AG10803 (cell line): ENCODE results near the gene MARCHF11.

Experiments
- DNase-seq: peaks from one replicate; pipeline ENCODE4 v3.0.0; 2010; ENCODE audit warnings: low read depth
- H3K4me3 ChIP-seq: 2 replicates; pipeline ENCODE4 v1.5.1; 2011; ENCODE audit warnings: mild to moderate bottlenecking, low read length, control low read depth
- TF ChIP-seq, protein P1 (sequence below): conservative IDR thresholded peaks from 2 replicates; pipeline ENCODE4 v1.5.1; 2011; ENCODE audit warnings: mild to moderate bottlenecking, low read length, control low read depth, inconsistent platforms

MARCHF11 gene

DNA sequence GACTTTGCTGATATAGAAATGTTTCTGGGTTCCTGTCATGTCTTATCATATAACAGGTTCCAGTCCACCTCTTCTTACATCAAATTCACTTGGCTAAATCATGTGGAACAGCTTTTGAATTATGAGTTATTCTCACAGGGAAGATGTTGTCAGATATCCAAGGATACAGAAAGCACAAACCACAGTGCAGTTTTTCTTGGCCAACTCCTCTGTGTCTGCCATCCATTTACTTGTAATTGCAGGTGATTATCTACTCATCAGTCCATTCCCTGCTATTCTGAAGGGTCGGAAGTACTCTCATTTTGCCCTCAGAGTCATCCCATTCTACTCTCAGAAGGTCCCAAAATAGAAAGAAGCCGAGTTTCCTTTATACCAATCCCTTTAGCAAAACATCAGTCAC is 10.0 kb downstream of the MARCHF11 start:
- no peak overlapping the region for H3K4me3 ChIP-seq
- no peak for DNase-seq
- TF ChIP-seq, protein P1, sequence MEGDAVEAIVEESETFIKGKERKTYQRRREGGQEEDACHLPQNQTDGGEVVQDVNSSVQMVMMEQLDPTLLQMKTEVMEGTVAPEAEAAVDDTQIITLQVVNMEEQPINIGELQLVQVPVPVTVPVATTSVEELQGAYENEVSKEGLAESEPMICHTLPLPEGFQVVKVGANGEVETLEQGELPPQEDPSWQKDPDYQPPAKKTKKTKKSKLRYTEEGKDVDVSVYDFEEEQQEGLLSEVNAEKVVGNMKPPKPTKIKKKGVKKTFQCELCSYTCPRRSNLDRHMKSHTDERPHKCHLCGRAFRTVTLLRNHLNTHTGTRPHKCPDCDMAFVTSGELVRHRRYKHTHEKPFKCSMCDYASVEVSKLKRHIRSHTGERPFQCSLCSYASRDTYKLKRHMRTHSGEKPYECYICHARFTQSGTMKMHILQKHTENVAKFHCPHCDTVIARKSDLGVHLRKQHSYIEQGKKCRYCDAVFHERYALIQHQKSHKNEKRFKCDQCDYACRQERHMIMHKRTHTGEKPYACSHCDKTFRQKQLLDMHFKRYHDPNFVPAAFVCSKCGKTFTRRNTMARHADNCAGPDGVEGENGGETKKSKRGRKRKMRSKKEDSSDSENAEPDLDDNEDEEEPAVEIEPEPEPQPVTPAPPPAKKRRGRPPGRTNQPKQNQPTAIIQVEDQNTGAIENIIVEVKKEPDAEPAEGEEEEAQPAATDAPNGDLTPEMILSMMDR = no peak

DNA sequence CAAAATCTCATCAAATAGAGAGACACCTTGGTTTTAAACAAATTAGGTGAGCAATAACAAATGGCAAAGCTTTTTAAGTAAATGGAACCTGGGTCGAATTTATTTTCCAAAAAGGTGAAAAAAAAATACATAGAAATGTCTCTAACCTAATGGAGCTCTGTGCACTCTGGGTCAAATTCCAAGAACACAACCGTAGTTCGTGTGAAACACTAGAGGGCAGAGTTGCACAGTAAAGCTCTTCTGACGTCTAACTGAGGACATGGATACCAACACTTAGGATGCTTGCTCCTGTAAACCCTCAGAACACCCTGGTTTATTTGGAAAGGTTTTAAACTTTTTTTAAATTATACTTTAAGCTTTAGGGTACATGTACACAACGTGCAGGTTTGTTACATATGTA is 18.9 kb downstream of the MARCHF11 start:
- H3K4me3 ChIP-seq = no peak overlapping the region
- DNase-seq = peak; percentile 71
- TF ChIP-seq, protein P1 = peak; percentile 86

DNA sequence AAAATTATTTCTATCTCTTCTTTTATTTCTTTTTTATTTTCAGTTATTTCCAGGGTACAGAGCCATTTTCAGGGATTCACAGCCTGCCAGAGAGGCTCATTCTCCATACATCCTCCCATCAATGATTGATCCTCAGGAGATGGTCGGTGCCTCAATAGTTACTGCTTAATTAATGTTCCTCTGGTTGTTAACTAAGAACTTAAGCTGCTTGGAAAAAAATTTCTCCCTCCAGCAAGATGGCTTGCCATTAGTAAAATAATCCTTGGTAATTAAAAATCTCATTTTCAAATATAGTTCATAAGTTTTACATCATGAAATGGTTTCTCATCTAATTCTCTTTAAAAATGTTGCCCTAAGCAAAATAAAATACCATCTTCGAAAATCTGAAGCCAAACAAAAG is 20.0 kb downstream of the MARCHF11 start:
- TF ChIP-seq, protein P1 = no peak
- H3K4me3 ChIP-seq = no peak overlapping the region
- no peak for DNase-seq

DNA sequence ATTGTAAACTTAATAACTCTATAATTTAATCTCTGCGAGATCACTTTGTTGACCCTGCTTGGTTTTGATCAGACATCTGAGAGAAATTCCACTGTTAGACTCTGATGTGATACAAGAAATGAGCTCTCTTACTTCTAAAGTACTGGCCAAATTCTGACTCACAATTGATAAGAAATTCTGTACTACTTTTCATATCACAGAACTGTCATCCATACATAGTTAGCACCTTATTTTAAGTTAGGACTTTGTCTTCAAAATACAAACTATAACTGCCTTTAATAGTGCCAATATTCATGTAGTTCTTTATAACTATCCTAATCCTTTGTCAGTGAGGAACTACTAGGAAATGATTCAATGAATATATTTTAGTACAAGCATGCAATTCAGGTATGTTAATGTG is 23.4 kb downstream of the MARCHF11 start:
- no peak overlapping the region for H3K4me3 ChIP-seq
- DNase-seq = no peak
- TF ChIP-seq, protein P1 = no peak

DNA sequence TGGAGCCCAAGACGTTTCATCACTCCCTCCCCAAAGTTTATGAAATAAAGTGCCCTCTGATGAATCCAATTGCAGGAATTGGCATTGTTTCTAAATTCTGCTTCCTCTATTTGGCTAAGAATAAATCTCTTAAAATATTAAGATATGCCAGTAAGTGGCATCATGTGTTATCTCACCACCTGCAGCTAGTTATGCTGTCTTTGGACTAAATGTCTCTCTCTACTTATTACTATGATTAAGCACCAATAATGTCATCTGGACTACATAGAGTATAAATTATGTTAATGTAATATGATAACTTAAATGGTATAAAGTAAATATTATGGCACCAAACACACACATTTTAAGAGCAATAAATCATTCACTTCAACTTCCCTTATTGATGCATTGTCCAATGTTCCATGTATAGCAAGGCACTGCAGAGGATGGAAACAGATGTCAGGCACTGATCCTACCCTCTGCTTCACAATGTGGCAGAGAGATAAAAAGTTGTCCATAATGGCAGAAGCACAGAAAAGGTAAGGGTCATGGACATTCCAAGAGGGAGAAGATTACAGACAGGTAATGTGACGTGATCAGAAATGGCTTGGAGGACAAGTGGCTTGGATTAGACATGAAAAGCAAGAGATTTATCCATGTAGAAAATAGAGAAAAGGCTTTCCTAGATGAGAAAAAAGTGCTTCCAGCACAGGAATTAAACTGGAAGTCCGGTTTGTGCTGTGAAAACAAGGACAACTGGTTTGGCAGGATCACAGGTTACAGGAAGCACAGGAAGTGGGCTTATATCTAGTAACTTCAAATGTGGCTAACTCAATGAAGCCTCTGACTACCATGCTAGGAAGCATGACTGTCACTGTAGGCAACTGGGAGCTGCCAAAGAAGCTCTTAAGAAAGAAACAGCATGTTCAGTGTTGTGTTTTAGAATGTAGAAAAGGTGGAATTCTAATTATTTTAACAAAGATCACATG is 26.7 kb downstream of the MARCHF11 start:
- no peak for DNase-seq
- TF ChIP-seq, protein P1 = no peak
- no peak overlapping the region for H3K4me3 ChIP-seq

DNA sequence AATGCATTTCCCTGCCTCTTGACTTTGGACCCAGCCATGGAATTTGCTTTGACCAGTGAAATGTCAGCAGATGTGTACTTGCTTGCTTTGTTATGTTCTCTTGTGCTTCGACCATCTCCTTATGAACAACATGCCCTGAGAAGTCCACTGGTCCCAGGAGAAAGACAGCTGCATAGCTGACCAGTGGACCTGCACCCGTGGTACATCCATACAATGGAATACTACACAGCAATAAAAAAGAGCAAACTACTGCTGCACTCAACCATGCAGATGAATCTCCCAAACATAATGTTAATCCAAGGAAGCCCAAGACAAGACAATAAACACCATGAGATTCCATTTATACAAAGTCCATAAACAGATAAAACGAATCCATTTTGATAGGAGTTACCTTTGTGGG is 30.0 kb downstream of the MARCHF11 start:
- TF ChIP-seq, protein P1 = no peak
- no peak for DNase-seq
- H3K4me3 ChIP-seq = no peak overlapping the region

DNA sequence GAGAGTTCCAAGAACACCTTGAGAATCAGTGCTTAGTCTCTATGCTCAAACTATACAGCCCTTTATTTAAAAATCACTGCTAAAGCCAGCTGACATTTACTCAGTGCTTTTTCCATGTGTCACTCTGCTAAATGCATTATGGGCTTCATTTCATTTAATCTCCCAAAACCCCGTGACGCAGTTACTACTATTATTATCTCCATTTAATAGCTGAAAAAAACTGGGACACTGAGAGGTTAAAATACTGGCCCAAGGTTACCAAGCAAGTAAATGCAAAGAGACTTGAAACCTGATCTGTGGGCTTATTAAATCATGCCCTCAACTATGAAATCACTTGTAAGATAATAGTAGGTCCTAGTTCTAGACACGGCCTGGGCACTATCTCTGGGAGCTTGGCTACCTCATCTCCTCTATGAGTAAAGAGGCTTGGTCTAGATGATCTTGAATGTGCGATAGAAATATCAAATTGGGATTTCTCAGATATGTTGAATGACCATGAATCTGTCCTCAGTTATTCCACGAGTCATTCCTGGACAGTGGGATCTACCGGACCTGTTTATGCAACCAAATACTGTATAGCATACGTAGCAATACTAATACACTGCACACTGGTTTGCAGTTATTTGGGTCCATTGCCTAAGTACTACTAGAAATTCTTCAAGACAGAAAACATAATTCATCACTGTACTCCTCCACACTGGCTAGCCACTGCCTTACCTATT is 32.3 kb downstream of the MARCHF11 start:
- TF ChIP-seq, protein P1 = no peak
- DNase-seq = no peak
- no peak overlapping the region for H3K4me3 ChIP-seq
